Right lobe of liver (tissue), 6 donors: ENCODE data around the gene NUP210. TPM values are rescaled to one million over a fixed set of nuclear protein-coding genes. Genes with fewer than 3 reads are reported as not detected.
A peak's percentile ranks its signal among the peaks of the same experiment; 100 is the strongest.
"Not testable (repeated sequence)": the region's sequence is repeated elsewhere in the genome, so short reads cannot be mapped to it uniquely, and the experiment has no call there.

Experiments used
- ATAC-seq, 4 donors: fragments of 200-7000 bp; cut with Tn5 transposase; one replicate each; pipeline ENCODE4 v1.9.1; 2020; ENCODE audit warnings: mild to moderate bottlenecking in 4 of 4, moderate library complexity in 4 of 4
- DNase-seq, 3 donors: peaks; one replicate each; pipeline ENCODE4 v3.0.0-alpha.2; 2020
- H3K27ac ChIP-seq, 3 donors: fragments of 200-600 bp; one replicate each; pipeline ENCODE4 v1.8.0; 2022
- H3K27me3 ChIP-seq, 2 donors: fragments of 200-600 bp; one replicate each; pipeline ENCODE4 v1.8.0; 2022
- H3K36me3 ChIP-seq, 4 donors: fragments of 200-600 bp; sonication (generic) in 1 of 4; one replicate each; pipeline versions ENCODE4 v1.5.1 to v1.8.0; 2017 to 2022; ENCODE audit warnings: control low read depth in 1 of 4
- H3K4me1 ChIP-seq, 4 donors: fragments of 200-600 bp; sonication (generic) in 1 of 4; one replicate each; pipeline versions ENCODE4 v1.5.1 to v1.8.0; 2017 to 2022; ENCODE audit warnings: control low read depth in 1 of 4
- H3K4me3 ChIP-seq, 3 donors: fragments of 200-600 bp; one replicate each; pipeline ENCODE4 v1.8.0; 2022
- H3K9me3 ChIP-seq, 4 donors: fragments of 200-600 bp; sonication (generic) in 1 of 4; one replicate each; pipeline versions ENCODE4 v1.5.1 to v1.8.0; 2017 to 2022; ENCODE audit warnings: control low read depth in 1 of 4
- POLR2A ChIP-seq: fragments of 450-650 bp; IDR thresholded peaks from one replicate; pipeline ENCODE4 v1.6.1; 2017; ENCODE audit warnings: antibody characterized with exemption, mild to moderate bottlenecking
- WGBS: methylation state at CpG from one replicate; pipeline ENCODE4 v1.1.6; 2018; ENCODE audit warnings: low coverage, low lambda C conversion rate; ENCODE audit not compliant: insufficient coverage; ENCODE audit errors: missing lambda C conversion rate; 5-methylcytosine and 5-hydroxymethylcytosine counted together
- intact Hi-C, 2 donors: fragments of 100-400 bp; cut with DNase I; formaldehyde crosslinking; loops; one replicate each; pipeline versions ENCODE4 v1.11.2 to v1.14.1; 2022
- total RNA-seq, 6 experiments: library from RNA; depleted of rRNA in 2 of 6; stranded (reverse); fragments of >200 nt in 2 of 6; fragmentation: NEBNext Ultra II Directional in 3 of 6; extraction: Animal tissue kit (Norgen Biotek cat#: 25700) in 3 of 6; gene quantifications; one replicate each; pipeline versions ENCODE4 v1.1.0 to v1.2.4, GENCODE V29; 2016 to 2023
- TF ChIP-seq, protein P1 (sequence below), 4 donors: fragments of 200-600 bp in 3 of 4; fragments of 450-650 bp in 1 of 4; IDR thresholded peaks; one replicate each; pipeline versions ENCODE4 v1.5.1 to v1.8.0; 2016 to 2022; ENCODE audit warnings: antibody characterized with exemption in 4 of 4, mild to moderate bottlenecking in 2 of 4
- donor health status: DM: no; HTN: yes; CAD: no.
- donor health status: DM: no; HTN: no; CAD: no.
- donor health status: DM: no; HTN: no; CAD: no.
- donor health status: DM: no; HTN: yes; CAD: no.
- donor health status: DM: no; HTN: yes; CAD: no.

NUP210 gene
- total RNA-seq, 6 experiments from 2014 or later = 11.7 to 17.7 (median 15.6) TPM

DNA sequence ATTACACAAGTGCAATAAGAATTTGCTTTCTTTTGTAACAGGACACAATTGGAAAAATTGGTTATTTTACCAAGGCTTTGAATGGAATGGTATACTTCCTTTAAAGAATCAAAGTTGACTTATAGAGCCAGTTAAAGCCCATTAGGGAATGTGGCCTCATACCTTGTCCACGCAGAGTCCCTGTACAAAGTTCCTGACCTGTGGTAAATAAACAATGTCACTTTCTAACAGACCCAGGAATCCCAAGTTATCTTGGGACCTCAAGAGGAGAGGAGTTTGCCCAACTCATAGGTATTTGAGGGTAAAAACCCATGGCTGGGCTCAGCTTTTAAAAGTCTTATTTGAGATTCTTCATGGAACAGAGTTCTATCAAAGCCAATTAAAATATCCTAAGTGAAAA, 12.0 kb upstream of the NUP210 start:
- no peak overlapping the region for H3K27ac ChIP-seq
- no peaks in the 10 kb centered on the region for H3K27me3 ChIP-seq
- no peaks in the 10 kb centered on the region for H3K9me3 ChIP-seq
- intact Hi-C loops = no loop called here
- no peak overlapping the region for H3K4me3 ChIP-seq
- peaks cover 0 to 6% (median 0%) of the 10 kb centered on the region in 4 donors for H3K4me1 ChIP-seq
- TF ChIP-seq POLR2A = no peak
- TF ChIP-seq, protein P1, sequence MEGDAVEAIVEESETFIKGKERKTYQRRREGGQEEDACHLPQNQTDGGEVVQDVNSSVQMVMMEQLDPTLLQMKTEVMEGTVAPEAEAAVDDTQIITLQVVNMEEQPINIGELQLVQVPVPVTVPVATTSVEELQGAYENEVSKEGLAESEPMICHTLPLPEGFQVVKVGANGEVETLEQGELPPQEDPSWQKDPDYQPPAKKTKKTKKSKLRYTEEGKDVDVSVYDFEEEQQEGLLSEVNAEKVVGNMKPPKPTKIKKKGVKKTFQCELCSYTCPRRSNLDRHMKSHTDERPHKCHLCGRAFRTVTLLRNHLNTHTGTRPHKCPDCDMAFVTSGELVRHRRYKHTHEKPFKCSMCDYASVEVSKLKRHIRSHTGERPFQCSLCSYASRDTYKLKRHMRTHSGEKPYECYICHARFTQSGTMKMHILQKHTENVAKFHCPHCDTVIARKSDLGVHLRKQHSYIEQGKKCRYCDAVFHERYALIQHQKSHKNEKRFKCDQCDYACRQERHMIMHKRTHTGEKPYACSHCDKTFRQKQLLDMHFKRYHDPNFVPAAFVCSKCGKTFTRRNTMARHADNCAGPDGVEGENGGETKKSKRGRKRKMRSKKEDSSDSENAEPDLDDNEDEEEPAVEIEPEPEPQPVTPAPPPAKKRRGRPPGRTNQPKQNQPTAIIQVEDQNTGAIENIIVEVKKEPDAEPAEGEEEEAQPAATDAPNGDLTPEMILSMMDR (IDR thresholded peaks at IDR 0.05) = no peak
- no peaks in the 10 kb centered on the region for H3K36me3 ChIP-seq
- DNase-seq (no peak), ATAC-seq (peak; percentile 61 to 79 (median 78))
- 10% methylated on average over 1 of the region's 1 CpG for WGBS

DNA sequence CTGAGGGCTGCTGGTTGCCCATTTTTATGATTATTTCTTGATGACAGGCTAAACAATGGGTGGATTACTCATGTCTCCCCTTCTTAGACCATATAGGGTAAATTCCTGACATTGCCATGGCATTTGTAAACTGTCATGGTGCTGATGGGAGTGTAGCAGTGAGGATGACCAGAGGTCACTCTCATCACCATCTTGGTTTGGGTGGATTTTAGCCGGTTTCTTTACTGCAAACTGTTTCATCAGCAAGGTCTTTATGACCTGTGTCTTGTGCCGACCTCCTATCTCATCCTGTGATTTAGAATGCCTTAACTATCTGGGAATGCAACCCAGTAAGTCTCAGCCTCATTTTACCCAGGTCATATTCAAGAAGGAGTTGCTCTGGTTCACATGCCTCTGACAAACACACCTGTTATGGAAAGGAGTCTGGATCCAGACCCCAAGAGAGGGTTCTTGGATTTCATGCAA, 10.3 kb upstream of the NUP210 start:
- intact Hi-C loops, ATAC-seq, H3K4me1 ChIP-seq, H3K27ac ChIP-seq, H3K27me3 ChIP-seq, DNase-seq, H3K36me3 ChIP-seq, H3K9me3 ChIP-seq, H3K4me3 ChIP-seq: not testable (repeated sequence)
- whole genome bisulfite sequencing = no CpG with 5 or more reads among the region's 2 CpGs

DNA sequence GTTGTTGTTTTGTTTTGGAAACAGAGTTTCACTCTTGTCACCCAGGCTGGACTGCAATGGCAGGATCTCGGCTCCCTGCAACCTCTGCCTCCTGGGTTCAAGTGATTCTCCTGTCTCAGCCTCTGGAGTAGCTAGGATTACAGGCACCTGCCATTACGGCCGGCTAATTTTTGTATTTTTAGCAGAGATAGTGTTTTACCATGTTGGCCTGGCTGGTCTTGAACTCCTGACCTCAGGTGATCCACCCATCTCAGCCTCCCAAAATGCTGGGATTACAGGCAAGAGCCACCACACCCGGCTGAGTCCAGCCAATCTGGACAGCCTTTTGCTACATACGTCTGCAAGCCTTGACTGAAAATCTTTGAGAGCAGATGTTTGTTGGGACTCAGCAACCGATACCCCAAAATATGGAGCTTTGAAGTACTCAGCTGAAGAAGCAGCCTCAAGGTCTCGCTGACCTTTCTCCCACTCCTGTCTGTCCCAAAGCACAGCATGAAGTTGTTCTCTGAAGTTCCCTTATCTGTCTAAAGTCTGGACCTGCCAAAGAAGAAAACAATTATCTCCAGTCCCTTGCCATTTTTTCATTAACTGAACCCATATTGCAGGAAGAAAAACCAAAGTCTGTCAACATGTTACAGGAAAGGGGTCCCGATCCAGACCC, 9.6 kb upstream of the NUP210 start:
- no peaks in the 10 kb centered on the region for H3K9me3 ChIP-seq
- no peak for ATAC-seq
- no peaks in the 10 kb centered on the region for H3K36me3 ChIP-seq
- no peak overlapping the region for H3K4me3 ChIP-seq
- peaks cover 0 to 6% (median 0%) of the 10 kb centered on the region in 4 donors for H3K4me1 ChIP-seq
- intact Hi-C loops = no loop called here
- TF ChIP-seq POLR2A = no peak
- TF ChIP-seq, protein P1 (IDR thresholded peaks at IDR 0.05) = no peak
- H3K27ac ChIP-seq = no peak overlapping the region
- 91% methylated on average over 7 of the region's 8 CpGs for WGBS
- DNase-seq = no peak
- H3K27me3 ChIP-seq = no peaks in the 10 kb centered on the region

DNA sequence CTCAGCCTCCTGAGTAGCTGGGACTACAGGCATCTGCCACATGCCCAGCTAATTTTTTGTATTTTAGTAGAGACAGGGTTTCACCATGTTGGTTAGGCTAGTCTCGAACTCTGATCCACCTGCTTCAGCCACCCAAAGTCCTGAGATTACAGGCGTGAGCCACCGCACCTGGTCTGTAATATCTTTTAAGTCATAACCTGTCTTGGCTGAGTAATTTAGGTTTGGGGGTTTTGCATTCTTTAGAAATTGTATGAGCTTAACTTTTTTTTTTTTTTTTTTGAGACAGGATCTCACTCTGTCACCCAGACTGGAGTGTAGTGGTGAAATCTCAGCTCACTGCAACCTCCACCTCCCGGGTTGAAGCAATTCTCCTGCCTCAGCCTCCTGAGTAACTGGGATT, 8.6 kb upstream of the NUP210 start:
- H3K36me3 ChIP-seq, H3K4me1 ChIP-seq, DNase-seq, H3K4me3 ChIP-seq, intact Hi-C loops, ATAC-seq, H3K27me3 ChIP-seq, H3K27ac ChIP-seq, H3K9me3 ChIP-seq: not testable (repeated sequence)
- WGBS = 76% methylated on average over 4 of the region's 4 CpGs

DNA sequence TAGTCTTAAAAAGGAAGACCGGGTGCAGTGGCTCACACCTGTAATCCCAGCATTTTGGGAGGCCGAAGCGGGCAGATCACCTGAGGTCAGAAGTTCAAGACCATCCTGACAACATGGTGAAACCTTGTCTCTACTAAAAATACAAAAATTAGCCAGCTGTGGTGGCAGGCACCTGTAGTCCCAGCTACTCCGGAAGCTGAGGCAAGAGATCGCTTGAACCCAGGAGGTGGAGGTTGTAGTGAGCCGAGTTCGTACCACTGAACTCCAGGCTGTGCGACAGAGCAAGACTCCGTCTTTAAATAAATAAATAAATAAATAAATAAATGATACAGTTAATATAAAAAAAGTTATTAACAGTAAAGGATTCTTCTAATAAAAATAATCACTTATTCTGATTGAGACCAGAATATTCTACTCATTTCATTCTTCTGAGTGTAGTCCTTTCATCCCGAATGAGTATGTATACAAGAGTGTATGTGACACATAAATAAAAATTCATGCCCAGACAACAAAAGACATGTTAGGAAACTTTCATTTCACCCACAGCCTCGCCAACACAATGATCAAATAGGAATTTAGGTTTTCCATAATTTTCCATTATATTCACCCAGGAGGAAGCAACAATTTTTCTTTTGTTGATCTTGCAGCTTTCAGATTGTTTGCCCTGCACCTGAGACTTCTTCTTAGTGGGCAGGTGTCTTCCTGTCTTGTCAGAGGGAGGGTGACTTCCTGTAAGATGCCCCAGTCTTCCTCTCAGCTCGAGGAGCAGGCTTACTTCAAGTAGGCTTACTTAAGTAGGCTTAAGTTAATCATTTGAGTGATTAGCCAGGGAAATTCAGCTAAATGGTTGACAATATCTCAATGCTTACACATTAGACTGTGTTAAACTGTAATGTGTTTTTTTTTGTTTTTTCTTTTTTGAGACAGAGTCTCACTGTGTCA, 7.8 kb upstream of the NUP210 start:
- Histone ChIP-seq H3K4me1 (peaks cover 0 to 6% (median 0%) of the 10 kb centered on the region in 4 donors), H3K9me3 (no peaks in the 10 kb centered on the region), H3K36me3 (no peaks in the 10 kb centered on the region), H3K27me3 (no peaks in the 10 kb centered on the region), H3K4me3 (no peak overlapping the region), H3K27ac (no peak overlapping the region)
- TF ChIP-seq POLR2A = no peak
- DNase-seq (no peak), ATAC-seq (no peak)
- WGBS = 92% methylated on average over 12 of the region's 12 CpGs
- intact Hi-C loops = no loop called here

DNA sequence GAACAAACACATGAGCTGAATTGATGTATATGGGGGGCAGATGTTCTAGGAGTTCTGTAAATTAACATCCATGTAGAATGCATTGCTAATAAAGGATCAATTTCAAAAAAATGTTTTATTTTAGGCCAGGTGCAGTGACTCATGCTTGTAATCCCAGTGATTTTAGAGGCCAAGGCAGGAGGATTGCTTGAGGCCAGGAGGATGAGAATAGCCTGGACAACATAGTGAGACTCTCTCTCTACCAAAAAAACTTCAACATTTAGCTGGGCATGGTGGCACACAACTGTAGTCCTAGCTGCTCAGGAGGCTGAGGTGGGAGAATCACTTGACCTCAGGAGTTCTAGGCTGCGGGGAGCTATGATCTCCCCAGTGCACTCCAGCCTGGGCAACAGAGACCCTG, 6.5 kb upstream of the NUP210 start:
- Histone ChIP-seq H3K27me3 (no peaks in the 10 kb centered on the region), H3K9me3 (no peaks in the 10 kb centered on the region), H3K4me1 (no peaks in the 10 kb centered on the region), H3K4me3 (no peak overlapping the region), H3K27ac (no peak overlapping the region), H3K36me3 (no peaks in the 10 kb centered on the region)
- DNase-seq = no peak
- intact Hi-C loops = no loop called here
- ATAC-seq = no peak
- TF ChIP-seq, protein P1 (IDR thresholded peaks at IDR 0.05) = no peak
- no peak for TF ChIP-seq POLR2A
- 100% methylated on average over 1 of the region's 1 CpG for WGBS
